ENCODE results near the gene FXN.
"Not testable (repeated sequence)": the region's sequence is repeated elsewhere in the genome, so short reads cannot be mapped to it uniquely, and the experiment has no call there.

Gene FXN

GRCh38 chr9:69035438-69036308 is at the start of gene FXN:
Gene FXN (plus strand): TSS chr9:69035752. CDS start chr9:69035783, 31 bp downstream.
- peak in 13 of 14 donors; percentile 42 to 86 (median 77) for DNase-seq

GRCh38 chr9:68986949-68987348 is 48.6 kb upstream of the FXN start:
- DNase-seq = not testable (repeated sequence)

DNA sequence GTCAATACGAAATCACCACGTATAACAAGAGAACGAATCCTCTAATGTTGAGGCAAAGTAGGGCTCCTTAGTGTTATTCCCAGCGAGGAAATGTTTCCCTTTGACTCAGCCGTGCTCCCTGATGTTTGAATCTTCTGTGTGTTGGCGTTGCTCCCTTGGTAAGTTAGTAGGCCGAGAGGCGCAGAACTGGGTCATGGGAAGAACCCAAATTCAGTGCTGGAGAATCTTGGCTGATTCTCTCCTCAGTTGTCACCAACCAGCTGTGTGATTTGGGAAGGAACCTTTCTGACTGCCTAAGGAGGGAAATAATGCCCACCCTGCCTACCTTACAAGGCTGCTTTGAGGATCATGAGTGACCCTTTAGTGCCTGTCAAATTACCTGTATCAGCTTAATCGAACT is 44.1 kb upstream of the FXN start:
- no peak for DNase-seq

- no peak for DNase-seq
Measured at GRCh38 chr9:68995776-68996175, 39.8 kb upstream of the FXN start.

- no peak for DNase-seq
Measured at GRCh38 chr9:68996462-68996861, 39.1 kb upstream of the FXN start.

DNA sequence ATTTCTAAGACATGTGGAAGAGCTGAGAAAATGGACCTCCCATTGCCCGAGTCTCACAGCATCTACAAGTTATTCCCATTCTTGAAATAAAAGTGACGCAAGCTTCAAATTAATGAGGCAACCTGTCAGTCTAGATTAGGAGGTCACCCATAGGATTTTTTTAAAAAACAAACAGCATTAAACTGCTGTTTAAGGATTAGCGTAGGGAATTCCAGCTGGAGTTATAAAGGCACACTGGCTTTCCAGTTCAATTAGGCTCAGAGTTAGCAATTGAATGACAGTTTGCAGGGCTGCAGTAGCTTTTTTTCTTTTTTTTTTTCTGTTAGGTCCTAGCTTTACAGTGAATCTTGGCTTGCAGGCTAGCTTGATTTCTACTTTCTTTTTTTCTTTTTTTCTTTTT is 37.9 kb upstream of the FXN start:
- DNase-seq = no peak

DNA sequence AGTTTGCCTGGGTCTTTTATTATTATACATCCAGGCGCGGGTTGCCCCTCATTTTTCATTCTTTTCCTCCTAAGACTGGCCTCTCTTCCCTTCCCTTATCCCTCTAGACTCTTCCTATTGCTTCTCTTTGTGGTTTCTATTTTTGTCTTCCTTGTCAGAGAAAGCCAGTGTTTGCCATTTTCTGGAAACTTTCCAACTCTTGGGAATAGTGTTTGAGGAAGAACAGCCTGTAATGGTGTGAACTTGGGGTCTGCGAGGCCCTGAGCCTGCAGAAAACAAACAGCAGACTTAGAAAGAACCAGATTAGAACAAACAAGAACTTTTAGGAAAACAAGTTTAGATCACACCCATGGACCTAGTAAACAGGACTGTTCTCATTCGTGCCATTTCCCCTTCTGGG is 37.2 kb upstream of the FXN start:
- no peak for DNase-seq

DNA sequence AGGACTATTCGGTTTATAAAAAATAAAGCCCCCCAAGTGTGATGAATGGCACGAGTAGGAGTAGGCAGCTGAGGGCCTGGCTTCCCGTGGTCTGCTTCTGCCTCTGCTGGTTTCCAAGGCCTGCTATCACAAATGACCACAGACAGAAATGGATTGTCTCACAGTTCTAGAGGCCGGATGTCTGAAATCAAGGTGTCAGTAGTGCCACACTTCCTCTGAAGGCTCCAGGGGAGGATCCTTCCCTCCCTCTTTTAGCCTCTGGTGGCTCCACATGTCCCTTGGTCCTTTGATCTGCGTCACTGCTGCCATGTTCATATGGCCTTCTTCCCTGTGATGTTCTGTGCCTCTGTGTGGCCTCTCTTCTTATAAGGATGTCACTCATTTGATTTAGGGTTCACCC is 36.7 kb upstream of the FXN start:
- DNase-seq = no peak

GRCh38 chr9:68999393-69000105 is 36.0 kb upstream of the FXN start:
- DNase-seq = peak in 10 of 14 donors; percentile 11 to 77 (median 30)

DNA sequence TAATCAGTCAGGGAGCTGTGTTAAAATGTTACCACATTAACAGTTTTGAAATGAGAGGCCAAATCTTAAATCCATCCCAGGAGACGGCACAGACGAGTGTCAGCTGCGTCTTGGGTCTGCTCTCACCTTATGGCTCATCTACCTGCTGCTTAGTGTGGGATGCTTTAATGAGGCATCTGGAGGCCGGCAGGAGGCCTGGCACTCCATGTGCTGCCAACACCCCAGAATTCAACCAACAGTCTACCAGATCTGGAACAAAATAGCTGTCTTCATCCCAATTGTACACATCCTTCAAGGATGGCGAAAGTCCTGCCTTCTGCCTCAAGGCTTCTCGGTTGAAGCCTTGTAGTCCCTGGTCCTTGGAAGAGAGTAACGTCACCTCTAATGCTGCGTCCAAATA is 33.6 kb upstream of the FXN start:
- peak in 1 of 14 donors; percentile 88 for DNase-seq

DNA sequence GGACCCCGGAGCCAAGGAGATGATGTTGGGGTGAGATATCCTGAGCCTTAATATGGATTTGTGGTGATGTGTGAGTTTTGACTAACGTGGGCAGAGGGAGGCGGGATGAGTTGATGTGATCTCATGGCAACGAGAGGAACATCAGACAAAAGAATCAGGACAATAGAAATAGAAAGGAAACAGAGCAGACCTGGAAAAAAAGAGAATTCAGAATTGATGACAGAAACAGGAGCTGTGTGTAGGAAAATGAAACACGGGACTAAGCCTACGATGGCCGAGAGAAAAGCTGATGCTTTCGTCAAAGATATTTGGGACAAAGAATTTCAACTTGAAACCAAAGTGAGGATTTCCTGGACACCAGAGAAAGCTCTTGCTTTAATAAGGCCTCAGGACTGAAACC is 32.5 kb upstream of the FXN start:
- DNase-seq = no peak

DNA sequence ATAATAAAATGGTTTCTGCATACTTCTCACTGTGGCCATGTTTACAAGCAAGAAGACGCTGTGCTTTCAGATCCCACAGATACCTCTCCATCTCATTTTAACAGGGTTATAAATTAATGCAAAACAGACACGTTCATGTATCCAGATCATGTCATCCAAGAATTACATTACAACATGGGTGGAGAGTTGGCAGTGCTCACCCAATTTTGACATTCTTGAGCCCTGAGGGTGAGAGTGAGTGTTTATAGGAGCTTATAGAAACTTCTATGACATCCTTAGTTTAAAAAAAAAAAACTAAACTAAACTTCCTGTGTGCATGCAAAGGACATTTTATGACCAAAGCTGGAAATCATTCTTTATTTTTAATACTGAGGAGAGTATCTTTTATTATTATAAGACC is 30.7 kb upstream of the FXN start:
- DNase-seq = no peak

- DNase-seq = no peak
Measured at GRCh38 chr9:69009708-69010107, 25.8 kb upstream of the FXN start.

DNA sequence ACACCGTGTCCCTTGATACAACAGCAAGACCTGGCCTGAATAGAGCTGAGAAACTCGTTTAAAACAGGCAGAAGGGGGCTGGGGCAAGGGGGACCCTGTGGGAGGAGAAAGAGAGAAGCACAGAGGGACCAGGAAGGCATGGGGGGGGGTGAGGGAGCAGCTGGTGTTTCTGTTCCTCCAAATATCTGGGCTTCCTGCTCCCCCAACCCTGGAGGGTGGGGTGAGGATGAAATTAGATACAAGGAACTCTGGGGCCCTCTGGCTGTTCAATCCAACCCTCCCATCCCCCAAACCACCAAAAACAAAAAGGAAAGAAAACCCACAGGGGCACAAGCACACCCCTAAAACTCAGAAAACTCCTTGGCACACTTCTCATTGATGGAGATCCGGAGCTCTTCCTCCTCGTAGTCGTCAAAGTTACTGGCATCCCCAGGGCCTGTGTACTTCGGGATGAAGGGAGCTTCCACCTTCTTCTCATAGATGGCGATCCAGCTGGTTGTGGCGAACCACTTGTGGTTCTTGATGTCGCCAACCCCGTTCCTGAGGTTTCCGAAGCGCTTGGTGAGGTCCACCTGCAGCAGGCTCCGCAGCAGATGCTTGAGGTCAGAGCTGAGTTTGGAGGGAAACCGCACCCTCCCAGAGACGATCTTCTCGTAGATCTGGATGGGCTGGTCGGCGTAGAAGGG is 22.7 kb upstream of the FXN start:
- DNase-seq = peak in 2 of 14 donors; percentile 1 to 18

- DNase-seq = no peak
Measured at GRCh38 chr9:69013382-69013727, 22.2 kb upstream of the FXN start.

GRCh38 chr9:69014013-69014412 is 21.5 kb upstream of the FXN start, which contains the start of gene PRKACG:
Gene PRKACG (minus strand): TSS chr9:69014113. CDS start chr9:69014092, 21 bp downstream.
- no peak for DNase-seq

- peak in 1 of 14 donors; percentile 94 for DNase-seq
Measured at GRCh38 chr9:69016191-69017096, 19.1 kb upstream of the FXN start.

GRCh38 chr9:69018737-69019136 is 16.8 kb upstream of the FXN start:
- DNase-seq = no peak

DNA sequence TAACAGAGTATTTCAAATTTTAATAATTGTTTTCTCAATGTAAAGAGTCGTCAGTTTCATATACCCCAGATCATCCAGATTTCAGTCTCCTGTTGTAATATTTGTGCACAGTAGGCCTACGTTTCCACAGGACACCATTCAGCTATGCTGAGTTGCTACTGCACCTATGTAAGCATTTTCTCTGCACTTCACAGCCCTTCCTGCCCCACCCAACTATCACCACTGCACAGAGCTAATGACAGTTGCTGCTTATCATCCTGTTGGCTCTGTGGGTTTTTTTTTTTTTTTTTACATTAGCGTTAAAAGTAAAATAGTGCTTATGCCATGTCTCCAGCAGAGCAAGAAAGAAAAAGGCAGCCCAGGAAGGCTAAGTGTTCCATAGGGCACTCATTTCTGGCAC is 15.7 kb upstream of the FXN start:
- no peak for DNase-seq

DNA sequence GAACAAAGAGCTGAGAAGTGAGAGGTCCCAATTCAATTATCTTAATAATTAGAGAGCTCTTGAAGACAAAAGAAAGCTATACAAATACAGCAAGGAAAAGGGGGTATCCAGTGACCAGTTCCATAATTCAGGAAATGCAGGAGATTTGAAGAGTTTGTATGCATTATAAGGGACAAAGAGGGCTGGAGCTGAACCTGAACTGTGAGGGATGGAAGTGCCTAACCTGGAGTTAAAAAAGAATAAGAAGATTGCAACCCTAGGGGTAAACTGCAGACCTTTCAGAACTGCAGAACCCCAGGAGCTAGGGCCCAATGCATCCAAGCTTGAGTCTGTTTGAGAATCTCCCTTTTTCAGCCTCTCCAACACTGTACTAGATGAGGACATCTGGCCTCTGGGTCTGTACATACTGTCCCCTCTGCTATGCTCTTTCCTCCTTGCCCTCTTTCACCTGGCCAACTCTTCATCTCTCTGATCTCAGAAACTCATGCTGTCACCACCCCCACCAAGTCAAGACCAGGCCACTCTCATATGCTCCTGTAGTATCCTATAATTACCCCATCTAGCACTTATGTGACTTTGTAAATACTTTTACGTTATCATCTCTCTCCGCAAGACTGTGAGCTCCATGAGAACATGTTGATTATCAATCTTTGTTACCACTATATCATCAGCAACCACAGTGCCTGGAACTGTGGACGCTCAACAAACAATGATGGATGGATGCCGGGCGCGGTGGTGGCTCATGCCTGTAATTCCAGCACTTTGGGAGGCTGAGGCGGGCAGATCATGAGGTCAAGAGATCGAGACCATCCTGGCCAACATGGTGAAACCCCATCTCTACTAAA is 15.0 kb upstream of the FXN start:
- DNase-seq = no peak

DNA sequence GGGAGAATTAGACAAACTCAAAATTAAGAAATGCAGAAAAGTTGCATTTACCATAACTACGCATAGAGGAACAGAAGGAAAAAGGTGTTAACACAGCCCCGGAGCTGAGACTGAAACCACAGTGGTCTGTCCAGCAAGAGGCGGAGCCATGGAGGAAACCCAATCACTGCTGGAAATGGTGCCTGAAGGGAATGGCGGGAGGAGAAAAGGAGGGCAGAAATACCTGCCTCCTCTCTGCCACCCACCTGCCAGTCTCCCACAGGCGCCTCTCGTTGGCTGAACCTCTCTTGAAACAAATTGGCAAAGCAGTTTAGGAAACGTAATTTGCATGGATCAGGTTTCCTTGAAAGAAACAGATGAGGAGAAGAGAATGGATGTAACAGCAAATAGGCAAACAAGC is 11.9 kb upstream of the FXN start:
- peak in 1 of 14 donors; percentile 46 for DNase-seq
